GM21737 (cell line): ENCODE data around the gene ART4.

Experiments used
- ATAC-seq: cut with Tn5 transposase; IDR thresholded peaks from one replicate; pipeline ENCODE4 v1.9.1; 2021; ENCODE audit warnings: mild to moderate bottlenecking, moderate library complexity; ENCODE audit not compliant: unreplicated experiment

ART4 gene

DNA sequence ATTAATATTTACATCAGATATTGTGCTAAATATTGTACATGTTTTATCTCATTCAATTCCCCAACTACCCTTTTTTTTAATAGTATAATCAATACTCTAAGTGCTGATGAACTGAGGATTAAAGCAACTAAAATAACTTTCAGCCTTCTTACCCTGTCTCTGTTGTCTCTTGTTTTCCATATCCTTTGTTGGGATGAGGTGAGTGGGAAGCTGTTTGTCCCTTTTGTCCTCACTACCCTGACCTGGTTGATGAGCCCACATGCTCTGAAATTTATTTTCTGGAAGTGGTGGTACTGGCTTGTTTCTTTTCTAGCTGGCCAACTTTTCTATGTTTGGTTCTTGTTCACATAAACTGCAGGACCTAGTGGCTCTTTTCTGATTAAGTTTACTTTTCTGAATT is 9.6 kb upstream of the ART4 start:
- no peak for ATAC-seq

GRCh38 chr12:14850929-14851663 is 7.8 kb upstream of the ART4 start:
- ATAC-seq, result no peak

GRCh38 chr12:14849661-14850060 is 6.3 kb upstream of the ART4 start:
- no peak for ATAC-seq

DNA sequence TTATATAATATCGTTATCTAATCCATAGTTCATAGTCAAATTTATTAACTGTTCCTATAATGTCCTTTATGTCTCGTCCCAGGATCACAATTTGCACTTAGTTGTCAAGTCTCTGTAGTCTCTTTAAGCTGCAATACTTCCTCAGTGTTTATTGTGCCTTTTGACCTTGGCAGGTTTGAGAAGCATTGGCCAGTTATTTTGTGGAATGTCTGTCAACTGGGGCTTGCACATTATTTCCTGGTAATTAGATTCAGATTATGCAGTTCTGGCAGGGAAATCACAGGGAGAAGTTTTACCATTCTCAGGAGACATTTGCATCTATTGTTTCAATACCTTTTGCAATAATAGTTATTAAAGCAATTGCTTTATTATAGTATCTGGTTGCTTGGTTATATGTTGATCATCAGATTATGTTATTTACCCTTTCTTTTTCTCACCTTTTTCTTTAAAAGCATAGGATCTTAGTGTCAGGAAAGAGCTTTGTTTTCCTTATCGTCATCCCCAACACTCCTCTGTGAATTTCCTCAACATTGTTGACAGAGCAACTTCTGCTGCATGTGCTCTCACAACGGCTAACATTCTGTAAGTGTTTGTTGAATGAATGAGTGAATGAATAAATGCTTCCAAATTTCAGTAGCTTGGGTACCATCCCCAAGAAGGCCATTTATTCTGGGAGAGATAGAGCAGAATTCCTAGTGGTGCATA is 3.7 kb upstream of the ART4 start:
- no peak for ATAC-seq

DNA sequence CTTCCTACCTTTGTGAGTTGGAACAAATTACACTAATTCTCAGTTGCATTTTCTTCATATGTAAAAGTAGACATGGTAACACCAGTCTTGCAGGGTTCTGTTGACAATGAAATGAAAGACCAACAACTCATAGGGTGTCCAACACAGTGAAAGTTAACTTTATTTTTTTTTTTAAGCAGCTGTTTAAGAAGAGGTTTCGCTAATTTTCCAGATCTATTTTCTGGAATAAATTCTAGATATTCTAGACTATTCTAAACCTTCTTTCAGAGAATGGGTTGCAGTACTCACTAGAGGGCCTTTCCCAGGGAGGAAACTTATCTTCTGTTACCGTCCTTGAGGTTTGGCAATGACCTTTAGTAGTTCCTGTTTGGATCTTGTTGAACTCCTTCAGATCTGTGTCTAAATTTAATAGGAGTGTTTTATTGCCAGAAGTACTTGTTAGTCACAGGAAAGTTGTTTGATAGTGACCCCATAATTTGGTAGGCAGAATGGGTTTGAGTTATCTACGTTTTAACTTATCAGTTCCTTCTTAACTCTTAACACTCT is 2.8 kb upstream of the ART4 start:
- ATAC-seq, result no peak

- ATAC-seq, result no peak
These were observed 2.0 kb upstream of the ART4 start for GRCh38 chr12:14845350-14845750.

DNA sequence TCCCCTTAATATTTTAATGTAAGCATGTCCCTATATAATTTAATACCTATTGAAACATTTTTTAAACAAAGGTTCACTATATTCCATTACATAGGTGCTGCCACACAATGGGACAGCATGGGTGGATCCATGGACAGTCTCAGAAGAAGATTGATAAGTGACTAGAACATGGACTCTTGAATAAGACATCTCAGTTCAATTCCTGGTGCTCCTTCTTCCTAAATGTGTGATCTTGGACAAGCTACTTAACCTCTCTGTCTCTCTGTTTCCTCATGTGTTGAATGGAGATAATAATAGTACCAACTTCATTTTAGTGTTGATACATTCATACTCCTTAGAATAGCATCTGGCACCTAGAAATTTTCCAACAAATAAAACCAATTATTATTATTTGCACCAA is 1.1 kb upstream of the ART4 start:
- no peak for ATAC-seq

DNA sequence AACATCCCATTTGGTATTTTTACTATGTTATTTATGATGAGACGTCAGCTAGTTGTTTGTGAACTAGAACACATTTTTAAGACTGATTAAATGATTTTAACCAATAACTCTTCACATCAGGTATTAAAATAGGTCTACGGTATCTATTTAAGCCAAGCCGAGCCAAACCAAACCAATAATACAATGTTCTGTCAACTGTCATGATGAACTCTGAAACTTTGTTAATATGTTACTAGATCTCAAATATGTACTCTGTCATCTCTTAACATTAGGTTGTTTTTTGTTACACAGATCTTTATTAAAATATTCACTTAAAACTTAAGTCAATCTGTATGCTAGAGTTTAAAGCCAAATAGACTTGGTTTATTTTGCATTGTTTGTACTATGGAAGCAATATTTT is 1.0 kb downstream of the ART4 start:
- ATAC-seq, result no peak

- no peak for ATAC-seq
These were observed 1.6 kb downstream of the ART4 start for GRCh38 chr12:14841761-14842160.

DNA sequence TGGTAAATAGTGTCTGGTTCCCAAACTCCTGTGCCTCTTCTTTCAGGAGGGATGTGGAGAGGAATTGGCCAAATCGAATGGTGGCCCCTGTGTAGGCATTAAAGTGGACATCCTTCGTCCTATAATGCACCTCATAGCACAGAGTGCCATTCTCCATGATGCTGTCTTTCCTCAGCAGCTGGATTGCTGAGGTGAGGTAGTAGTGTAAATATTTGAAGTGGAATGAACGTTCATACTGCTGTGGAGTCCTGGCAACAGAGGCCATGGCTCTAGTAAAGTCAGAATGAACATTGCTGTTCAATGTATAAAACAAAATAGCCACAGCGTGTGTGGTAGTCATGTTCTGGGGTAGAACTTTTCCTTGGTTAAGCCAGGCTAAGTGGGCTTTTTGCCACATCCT is 2.7 kb downstream of the ART4 start:
- no peak for ATAC-seq

- no peak for ATAC-seq
These were observed 4.1 kb downstream of the ART4 start for GRCh38 chr12:14839262-14839661.

DNA sequence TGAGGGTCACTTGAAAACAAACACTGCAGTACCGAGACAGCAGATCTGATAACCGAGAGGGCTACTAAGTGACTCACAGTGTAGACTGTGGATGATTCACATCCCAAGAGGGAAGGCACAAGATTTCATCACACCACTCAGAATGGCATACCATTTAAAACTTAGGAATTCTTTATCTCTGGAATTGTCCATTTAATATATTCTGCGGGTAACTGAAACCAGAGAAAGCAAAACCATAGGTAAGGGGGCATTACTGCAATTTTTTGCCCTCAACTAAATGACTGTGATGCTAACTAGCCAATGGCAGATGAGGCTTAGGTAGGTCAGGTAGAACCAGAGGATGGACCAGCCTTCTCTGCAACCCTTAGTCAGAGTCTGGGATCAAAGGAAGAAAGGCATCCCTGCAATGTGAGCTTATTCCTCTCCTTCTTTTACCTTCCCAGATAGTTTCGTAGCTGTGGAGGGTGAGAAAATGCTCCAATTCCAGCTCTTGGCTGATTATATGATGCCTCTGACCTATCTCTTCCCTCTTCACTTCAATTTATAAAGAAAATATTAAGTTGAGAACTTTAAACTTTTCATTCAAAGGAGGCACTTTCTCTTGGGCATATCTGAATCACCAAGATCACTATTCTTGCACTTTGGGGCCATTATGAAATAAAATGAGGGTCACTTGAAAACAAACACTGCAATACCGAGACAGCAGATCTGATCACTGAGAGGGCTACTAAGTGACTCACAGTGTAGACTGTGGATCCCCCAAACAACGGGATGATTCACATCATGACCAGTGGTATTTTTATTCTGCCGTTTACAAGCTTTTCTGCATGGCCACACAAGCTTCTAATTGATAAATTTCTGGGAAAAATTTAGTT is 6.8 kb downstream of the ART4 start:
- no peak for ATAC-seq

DNA sequence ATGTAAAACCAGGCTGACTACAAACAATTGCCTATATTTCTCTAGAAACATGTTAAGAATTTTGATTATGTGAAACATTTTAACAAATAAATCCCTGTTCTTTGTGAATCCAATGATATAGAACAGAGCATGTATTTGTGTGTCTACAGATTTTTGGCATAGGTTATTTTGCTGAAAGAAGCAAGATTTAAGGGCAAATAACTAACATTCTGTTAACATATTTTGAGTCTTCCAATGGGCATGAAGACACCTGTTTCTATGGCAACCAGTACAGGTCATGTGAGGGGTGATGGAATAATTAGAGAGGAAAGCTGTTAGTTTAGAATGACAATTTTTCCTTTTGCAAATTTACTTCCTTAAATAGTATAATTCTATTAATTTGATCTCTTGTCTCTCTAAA is 8.8 kb downstream of the ART4 start:
- no peak for ATAC-seq

DNA sequence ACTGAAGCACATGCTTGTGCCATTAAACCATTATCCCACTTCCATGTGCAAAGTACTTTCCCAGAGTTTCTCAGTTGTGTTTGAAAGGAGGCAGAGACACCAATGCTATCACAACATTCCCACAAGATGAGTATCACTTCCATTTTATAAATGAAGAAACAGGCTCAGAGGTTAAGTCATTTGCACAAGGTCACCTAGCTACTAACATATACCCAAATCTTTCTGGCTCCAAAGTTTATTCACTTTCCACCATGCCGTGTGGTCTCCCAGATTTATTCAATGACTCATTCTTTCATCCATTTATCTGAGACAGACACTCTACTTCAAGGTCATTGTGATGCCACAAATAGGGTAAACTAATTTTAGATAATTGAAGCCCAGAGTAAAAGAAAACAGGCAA is 9.4 kb downstream of the ART4 start:
- ATAC-seq, result no peak

DNA sequence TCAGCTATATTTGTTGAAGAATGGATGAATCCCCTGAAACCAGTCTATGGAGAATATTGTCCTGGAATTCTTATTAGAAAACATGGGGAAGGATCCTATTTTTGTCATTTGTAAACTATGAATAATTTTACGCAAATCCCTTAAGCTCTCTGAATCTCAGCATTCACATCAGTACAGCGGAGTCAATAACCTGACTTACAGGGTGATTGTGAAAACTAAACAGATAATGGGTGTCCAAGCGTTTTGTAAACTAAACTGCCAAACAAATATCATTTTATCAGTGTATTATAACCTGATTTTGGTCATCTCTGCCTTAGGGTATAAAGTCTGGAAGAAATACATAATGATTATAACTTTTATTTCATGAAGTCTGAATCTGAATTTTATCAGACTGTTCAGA is 10.0 kb downstream of the ART4 start:
- ATAC-seq, result no peak

GRCh38 chr12:14828892-14829291 is 14.4 kb downstream of the ART4 start:
- no peak for ATAC-seq

DNA sequence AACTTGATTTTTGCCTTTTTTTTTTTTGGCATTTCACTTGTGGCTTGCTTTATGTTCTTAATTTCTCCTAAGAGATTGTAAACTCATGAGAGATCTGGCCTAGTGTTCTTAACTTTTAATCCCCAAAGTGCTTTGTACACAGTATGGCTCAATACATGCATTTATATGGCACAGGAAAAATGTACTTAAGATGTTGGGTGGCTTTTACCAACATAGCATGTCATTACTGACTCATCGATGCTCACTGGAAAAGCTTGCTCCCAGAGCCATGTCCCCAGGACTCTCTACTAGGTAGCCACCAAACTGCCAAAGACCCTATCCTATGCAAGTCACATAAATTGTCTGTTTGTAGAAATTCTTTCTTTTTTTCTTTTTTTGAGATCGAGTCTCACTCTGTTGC is 16.3 kb downstream of the ART4 start:
- no peak for ATAC-seq

DNA sequence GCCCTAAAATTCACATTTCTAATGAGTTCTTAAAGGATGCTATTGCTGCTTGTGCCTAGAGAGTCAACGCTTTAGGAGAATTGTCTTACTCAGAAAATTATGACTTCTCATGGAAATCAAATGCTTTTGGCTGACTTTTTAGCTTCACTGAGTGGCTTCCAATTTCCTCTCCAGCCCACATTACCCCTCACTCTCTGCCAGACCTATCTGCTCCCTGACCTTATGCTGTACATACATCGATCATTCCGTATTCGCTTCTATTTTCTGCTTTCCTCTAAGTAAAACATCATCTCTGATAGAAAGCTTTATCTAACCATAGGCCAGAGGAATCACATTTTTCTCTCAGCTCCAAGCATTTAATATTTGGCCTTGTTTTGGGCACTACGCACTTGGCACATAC is 16.8 kb downstream of the ART4 start:
- ATAC-seq, result no peak

DNA sequence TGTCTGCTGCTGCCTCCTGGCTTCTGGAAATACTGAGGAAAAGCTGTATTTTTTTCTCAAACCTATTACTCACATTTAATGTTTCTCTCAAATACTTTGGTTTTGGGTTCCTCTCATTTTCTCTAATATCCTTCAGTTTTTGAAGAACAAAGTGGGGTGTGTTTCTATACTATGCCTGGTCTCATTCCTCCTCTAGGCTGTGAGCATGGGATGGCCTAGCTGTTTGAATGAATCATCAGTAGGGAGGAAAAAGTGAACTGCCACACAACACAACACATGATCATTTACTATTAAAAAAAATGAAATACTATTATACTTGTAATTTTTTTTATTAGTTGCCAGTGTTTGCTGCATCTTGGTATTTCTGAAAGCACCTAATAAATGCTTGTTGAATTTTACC is 18.1 kb downstream of the ART4 start:
- ATAC-seq, result no peak

DNA sequence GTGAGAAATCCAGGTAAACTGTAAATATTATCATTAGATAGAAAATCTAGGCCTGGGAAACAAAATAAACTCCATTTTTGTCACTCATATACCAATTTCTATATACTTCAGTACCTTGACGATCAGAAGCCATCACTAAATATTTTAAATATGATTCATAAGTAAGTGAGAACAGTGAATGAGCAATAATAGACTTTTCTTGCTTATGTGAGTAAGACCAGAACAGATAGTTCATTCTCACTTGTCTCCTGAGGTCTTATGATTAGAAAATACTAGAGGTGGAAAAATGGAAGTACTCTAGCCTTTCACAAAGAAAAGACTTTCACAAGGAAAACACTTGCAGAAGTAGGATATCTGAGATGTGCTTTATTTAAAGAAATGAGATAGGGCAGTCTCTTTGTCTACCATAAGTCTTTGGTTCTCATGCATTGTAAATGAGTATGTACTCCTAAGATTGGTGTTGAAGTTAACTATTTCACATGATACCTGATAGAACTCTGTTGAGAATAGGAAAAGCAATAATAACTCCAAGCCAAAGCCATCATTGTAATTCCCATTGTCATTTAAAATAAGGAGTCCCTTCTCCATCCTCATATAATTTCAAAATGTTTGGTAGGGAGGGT is 19.2 kb downstream of the ART4 start:
- ATAC-seq, result no peak

- ATAC-seq, result no peak
These were observed 29.3 kb downstream of the ART4 start, which contains the start of gene SMCO3 for GRCh38 chr12:14814014-14814413. Gene SMCO3, minus strand, starts transcription at chr12:14814182. Its CDS starts 7,502 bp downstream, at chr12:14806680.
